Natural killer cell (primary cell): ENCODE measurements around the gene TRAFD1. TPM values are rescaled to one million over a fixed set of nuclear protein-coding genes. Genes with fewer than 3 reads are reported as not detected.
"Not testable (repeated sequence)": the region's sequence is repeated elsewhere in the genome, so short reads cannot be mapped to it uniquely, and the experiment has no call there.

Source experiments
- ATAC-seq, 3 donors: fragments of 150-1000 bp in 2 of 3; fragments of 200-7000 bp in 1 of 3; cut with Tn5 transposase; 1 replicate in 1 of 3; 2 replicates in 2 of 3; pipeline ENCODE4 v1.10.0; 2021; ENCODE audit warnings: mild to moderate bottlenecking in 2 of 3, moderate library complexity in 2 of 3
- DNase-seq, 2 donors: peaks; one replicate each; pipeline versions ENCODE4 v3.0.0 to v3.0.0-alpha.2; 2013 to 2021; ENCODE audit warnings: mixed read lengths in 1 of 2
- H3K27ac ChIP-seq: one replicate; pipeline ENCODE4 v1.5.1; 2013; ENCODE audit warnings: mild to moderate bottlenecking, low read length
- H3K27me3 ChIP-seq: one replicate; pipeline ENCODE4 v1.6.1; 2013; ENCODE audit warnings: low read length; ENCODE audit not compliant: control insufficient read depth, insufficient read depth
- H3K36me3 ChIP-seq: one replicate; pipeline ENCODE4 v1.6.1; 2013; ENCODE audit warnings: low read length; ENCODE audit not compliant: control insufficient read depth, insufficient read depth
- H3K4me1 ChIP-seq: one replicate; pipeline ENCODE4 v1.6.1; 2013; ENCODE audit warnings: low read length; ENCODE audit not compliant: control insufficient read depth, insufficient read depth
- H3K4me3 ChIP-seq: one replicate; pipeline ENCODE4 v1.5.1; 2013; ENCODE audit warnings: low read length
- H3K9me3 ChIP-seq: one replicate; pipeline ENCODE4 v1.6.1; 2013; ENCODE audit warnings: low read length; ENCODE audit not compliant: control insufficient read depth, insufficient read depth
- H3K27ac Mint-ChIP-seq, 2 donors: one replicate each; pipeline ENCODE4 v1.8.0; 2022; ENCODE audit warnings: mild to moderate bottlenecking in 2 of 2, mixed read lengths in 2 of 2, moderate library complexity in 1 of 2
- H3K27me3 Mint-ChIP-seq, 2 donors: one replicate each; pipeline ENCODE4 v1.8.0; 2022; ENCODE audit warnings: low read depth in 2 of 2, mixed read lengths in 2 of 2
- H3K36me3 Mint-ChIP-seq: one replicate; pipeline ENCODE4 v1.8.0; 2022; ENCODE audit warnings: mixed read lengths
- H3K4me1 Mint-ChIP-seq, 2 donors: one replicate each; pipeline ENCODE4 v1.8.0; 2022; ENCODE audit warnings: mixed read lengths in 2 of 2
- H3K4me3 Mint-ChIP-seq: one replicate; pipeline ENCODE4 v1.8.0; 2022; ENCODE audit warnings: mild to moderate bottlenecking, moderate library complexity, mixed read lengths
- H3K9me3 Mint-ChIP-seq, 2 donors: one replicate each; pipeline ENCODE4 v1.8.0; 2022; ENCODE audit warnings: mixed read lengths in 2 of 2
- CTCF ChIP-seq: fragments of 200-600 bp; IDR thresholded peaks from one replicate; pipeline ENCODE4 v1.8.0; 2022; ENCODE audit warnings: antibody characterized with exemption
- WGBS: methylation state at CpG from one replicate; pipeline ENCODE4 v1.1.7; 2013; ENCODE audit warnings: missing lambda C conversion rate; ENCODE audit not compliant: insufficient coverage; 5-methylcytosine and 5-hydroxymethylcytosine counted together
- intact Hi-C: fragments of 100-400 bp; cut with micrococcal nuclease; formaldehyde crosslinking; loops from one replicate; pipeline ENCODE4 v1.14.2; 2022
- total RNA-seq, 4 donors: library from RNA; stranded (reverse); fragments of 120-200 nt in 1 of 4; gene quantifications; one replicate each; pipeline versions ENCODE4 v1.2.3 to v1.2.4, GENCODE V29; 2013 to 2022

TRAFD1 gene
- total RNA-seq, 3 donors from 2014 or later (not counting 1 experiment from before 2014, with no cell fraction given), result 35.8 to 45.3 (median 45.2) TPM

GRCh38 chr12:112153893-112154219 is 28.5 kb downstream of the TRAFD1 start:
- Histone ChIP-seq H3K4me1 (peaks cover 8% of the 10 kb centered on the region), H3K27me3 (no peaks in the 10 kb centered on the region), H3K4me3 (no peak overlapping the region), H3K9me3 (peaks cover 9% of the 10 kb centered on the region), H3K27ac (no peak overlapping the region), H3K36me3 (peaks cover 51% of the 10 kb centered on the region)
- Mint-ChIP-seq H3K9me3 (peaks cover 2 to 3% of the 10 kb centered on the region in 2 donors), H3K36me3 (peaks cover 26% of the 10 kb centered on the region), H3K4me3 (no peak overlapping the region), H3K4me1 (peaks cover 13 to 21% of the 10 kb centered on the region in 2 donors), H3K27me3 (no peaks in the 10 kb centered on the region), H3K27ac (peak overlapping the region in 1 of 2 donors; percentile 65)
- no peak for ATAC-seq
- TF ChIP-seq CTCF, result no peak
- intact Hi-C loops, result no loop called here
- DNase-seq, result no peak
- WGBS, result 97% methylated on average over 8 of the region's 8 CpGs

GRCh38 chr12:112158461-112159145 is 33.2 kb downstream of the TRAFD1 start:
- WGBS, result 71% methylated on average over 11 of the region's 11 CpGs
- DNase-seq, result peak in 1 of 2 donors; percentile 64
- H3K9me3 Mint-ChIP-seq, H3K27me3 ChIP-seq, H3K4me3 ChIP-seq, intact Hi-C loops, H3K27me3 Mint-ChIP-seq: not testable (repeated sequence)
- H3K4me1 Mint-ChIP-seq, result peaks cover 13 to 21% of the 10 kb centered on the region in 2 donors
- H3K4me3 Mint-ChIP-seq, result peak overlapping the region; percentile 25
- H3K9me3 ChIP-seq, result peaks cover 19% of the 10 kb centered on the region
- peaks cover 47% of the 10 kb centered on the region for H3K36me3 ChIP-seq
- H3K27ac ChIP-seq, result peak overlapping the region; percentile 50
- H3K27ac Mint-ChIP-seq, result peak overlapping the region; percentile 47 to 80
- peaks cover 16% of the 10 kb centered on the region for H3K4me1 ChIP-seq
- peak; percentile 52 to 66 (median 53) for ATAC-seq
- H3K36me3 Mint-ChIP-seq, result peaks cover 26% of the 10 kb centered on the region

GRCh38 chr12:112159146-112159541 is 33.8 kb downstream of the TRAFD1 start:
- Mint-ChIP-seq H3K4me1 (peaks cover 13 to 21% of the 10 kb centered on the region in 2 donors), H3K4me3 (no peak overlapping the region), H3K9me3 (peaks cover 2 to 3% of the 10 kb centered on the region in 2 donors), H3K27ac (peak overlapping the region; percentile 47 to 80), H3K36me3 (peaks cover 20% of the 10 kb centered on the region), H3K27me3 (no peaks in the 10 kb centered on the region)
- TF ChIP-seq CTCF, result no peak
- Histone ChIP-seq H3K4me3 (no peak overlapping the region), H3K27ac (no peak overlapping the region), H3K36me3 (peaks cover 43% of the 10 kb centered on the region), H3K27me3 (no peaks in the 10 kb centered on the region), H3K9me3 (peaks cover 19% of the 10 kb centered on the region), H3K4me1 (peaks cover 16% of the 10 kb centered on the region)
- DNase-seq (no peak), ATAC-seq (no peak)
- intact Hi-C loops, result no loop called here
- WGBS, result over 99% methylated on average over 6 of the region's 6 CpGs

GRCh38 chr12:112160611-112161010 is 35.3 kb downstream of the TRAFD1 start:
- Histone ChIP-seq H3K27ac (no peak overlapping the region), H3K9me3 (peaks cover 19% of the 10 kb centered on the region), H3K4me1 (peaks cover 16% of the 10 kb centered on the region), H3K4me3 (no peak overlapping the region), H3K36me3 (peaks cover 43% of the 10 kb centered on the region), H3K27me3 (no peaks in the 10 kb centered on the region)
- no peak overlapping the region for H3K27ac Mint-ChIP-seq
- H3K36me3 Mint-ChIP-seq, result peaks cover 19% of the 10 kb centered on the region
- 99% methylated on average over 6 of the region's 6 CpGs for WGBS
- DNase-seq, result no peak
- intact Hi-C loops, result no loop called here
- H3K4me1 Mint-ChIP-seq, result peaks cover 13 to 21% of the 10 kb centered on the region in 2 donors
- no peak for ATAC-seq
- no peak for TF ChIP-seq CTCF
- no peak overlapping the region for H3K4me3 Mint-ChIP-seq
- no peaks in the 10 kb centered on the region for H3K27me3 Mint-ChIP-seq
- peaks cover 2 to 3% of the 10 kb centered on the region in 2 donors for H3K9me3 Mint-ChIP-seq
